GM23338 (cell line): ENCODE results near the gene MELK.

Source experiments
- CREB1 ChIP-seq: fragments of 250-450 bp; sonication (Bioruptor Pico); IDR thresholded peaks from 2 replicates; pipeline ENCODE4 v1.5.0; 2020; ENCODE audit warnings: low read depth, mild to moderate bottlenecking, moderate library complexity
- CTCF ChIP-seq, 2 experiments: fragments of 200-600 bp in 1 of 2; sonication (generic) in 1 of 2; conservative IDR thresholded peaks; 2 replicates each; pipeline versions ENCODE4 v1.5.1 to v1.6.1; 2016 to 2017; ENCODE audit warnings: antibody characterized with exemption in 2 of 2, low read depth in 2 of 2, mild to moderate bottlenecking in 2 of 2, moderate library complexity in 1 of 2
- ETS1 ChIP-seq: IDR thresholded peaks from 2 replicates; pipeline ENCODE4 v1.6.1; 2016; ENCODE audit warnings: antibody characterized with exemption
- EZH2 ChIP-seq: fragments of 200-600 bp; sonication (generic); IDR thresholded peaks from one replicate; pipeline ENCODE4 v1.8.0; 2017; ENCODE audit warnings: antibody characterized with exemption, mild to moderate bottlenecking, low read depth; ENCODE audit not compliant: unreplicated experiment
- EZH2phosphoT487 ChIP-seq: fragments of 200-600 bp; sonication (generic); IDR thresholded peaks from one replicate; pipeline ENCODE4 v1.8.1; 2018; ENCODE audit warnings: antibody characterized with exemption; ENCODE audit not compliant: unreplicated experiment
- NANOG ChIP-seq: IDR thresholded peaks from 2 replicates; pipeline ENCODE4 v1.6.1; 2016; ENCODE audit warnings: antibody characterized with exemption, borderline replicate concordance
- POLR2AphosphoS5 ChIP-seq: IDR thresholded peaks from 2 replicates; pipeline ENCODE4 v1.6.1; 2016; ENCODE audit warnings: antibody characterized with exemption, low read depth
- REST ChIP-seq: IDR thresholded peaks from one replicate; pipeline ENCODE4 v1.6.1; 2018; ENCODE audit warnings: antibody characterized with exemption; ENCODE audit not compliant: unreplicated experiment
- ZNF331 ChIP-seq: fragments of 250-450 bp; sonication (Bioruptor Pico); IDR thresholded peaks from 2 replicates; pipeline ENCODE4 v1.5.0; 2020; ENCODE audit warnings: low read depth, mild to moderate bottlenecking, moderate library complexity

DNA sequence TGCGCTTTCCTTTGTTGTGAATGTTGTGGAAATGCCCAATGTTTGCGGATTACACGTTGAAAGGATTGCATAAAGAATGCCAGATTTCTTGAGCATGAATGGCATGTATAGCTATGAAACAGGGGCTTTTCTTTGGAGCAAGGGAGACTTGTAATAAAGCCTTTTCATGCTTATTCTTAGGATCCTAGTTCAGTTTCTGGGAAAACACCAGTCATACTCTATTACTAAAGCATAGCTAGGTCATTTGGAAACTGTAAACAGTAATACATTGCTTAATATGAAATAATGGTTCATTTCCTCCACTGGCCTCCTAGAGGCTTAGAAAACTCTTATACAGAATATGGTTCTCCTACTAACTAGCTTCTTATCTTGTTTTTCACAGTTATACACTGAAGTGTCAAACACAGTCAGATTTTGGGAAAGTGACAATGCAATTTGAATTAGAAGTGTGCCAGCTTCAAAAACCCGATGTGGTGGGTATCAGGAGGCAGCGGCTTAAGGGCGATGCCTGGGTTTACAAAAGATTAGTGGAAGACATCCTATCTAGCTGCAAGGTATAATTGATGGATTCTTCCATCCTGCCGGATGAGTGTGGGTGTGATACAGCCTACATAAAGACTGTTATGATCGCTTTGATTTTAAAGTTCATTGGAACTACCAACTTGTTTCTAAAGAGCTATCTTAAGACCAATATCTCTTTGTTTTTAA is 104.2 kb downstream of the MELK start:
- TF ChIP-seq POLR2AphosphoS5: no peak
- TF ChIP-seq CTCF (conservative IDR thresholded peaks at IDR 0.05; ENCODE audit: low read depth in 2 of 2): no peak
- no peak for TF ChIP-seq EZH2
- TF ChIP-seq CREB1 (CRISPR knock-in tag): no peak
- TF ChIP-seq EZH2phosphoT487: no peak
- TF ChIP-seq REST: no peak
- no peak for TF ChIP-seq ETS1
- no peak for TF ChIP-seq NANOG
- TF ChIP-seq ZNF331 (CRISPR knock-in tag): no peak
